ENCODE measurements around the gene SERPINB13.
A peak's percentile ranks its signal among the peaks of the same experiment; 100 is the strongest.

The SERPINB13 gene

DNA sequence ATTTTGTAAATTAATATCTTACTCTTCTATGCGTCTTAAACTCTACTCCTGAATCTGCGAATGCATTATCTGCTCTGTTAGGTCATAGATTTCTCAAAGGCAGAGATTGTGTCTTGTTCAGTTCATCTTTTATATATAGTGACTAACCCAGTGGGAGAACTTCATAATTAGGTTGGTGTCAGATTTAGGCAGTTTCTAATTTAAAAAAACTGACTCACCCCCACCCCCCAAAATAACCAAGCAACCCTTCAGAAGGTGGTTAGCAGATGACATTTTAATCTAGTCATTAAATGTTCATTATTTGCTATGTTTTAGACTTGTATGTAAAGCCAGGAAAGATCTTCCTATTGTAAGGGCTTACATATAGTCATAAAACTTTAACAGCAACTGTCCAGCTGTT lies 34.6 kb upstream of the SERPINB13 start:
- no peak overlapping the region for H3K4me3 ChIP-seq (ENCODE audit: low read length)
- TF ChIP-seq, protein P1, sequence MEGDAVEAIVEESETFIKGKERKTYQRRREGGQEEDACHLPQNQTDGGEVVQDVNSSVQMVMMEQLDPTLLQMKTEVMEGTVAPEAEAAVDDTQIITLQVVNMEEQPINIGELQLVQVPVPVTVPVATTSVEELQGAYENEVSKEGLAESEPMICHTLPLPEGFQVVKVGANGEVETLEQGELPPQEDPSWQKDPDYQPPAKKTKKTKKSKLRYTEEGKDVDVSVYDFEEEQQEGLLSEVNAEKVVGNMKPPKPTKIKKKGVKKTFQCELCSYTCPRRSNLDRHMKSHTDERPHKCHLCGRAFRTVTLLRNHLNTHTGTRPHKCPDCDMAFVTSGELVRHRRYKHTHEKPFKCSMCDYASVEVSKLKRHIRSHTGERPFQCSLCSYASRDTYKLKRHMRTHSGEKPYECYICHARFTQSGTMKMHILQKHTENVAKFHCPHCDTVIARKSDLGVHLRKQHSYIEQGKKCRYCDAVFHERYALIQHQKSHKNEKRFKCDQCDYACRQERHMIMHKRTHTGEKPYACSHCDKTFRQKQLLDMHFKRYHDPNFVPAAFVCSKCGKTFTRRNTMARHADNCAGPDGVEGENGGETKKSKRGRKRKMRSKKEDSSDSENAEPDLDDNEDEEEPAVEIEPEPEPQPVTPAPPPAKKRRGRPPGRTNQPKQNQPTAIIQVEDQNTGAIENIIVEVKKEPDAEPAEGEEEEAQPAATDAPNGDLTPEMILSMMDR (conservative IDR thresholded peaks at IDR 0.05; ENCODE audit: low read depth, low read length): no peak
- no peak for DNase-seq (ENCODE audit: low read depth)

DNA sequence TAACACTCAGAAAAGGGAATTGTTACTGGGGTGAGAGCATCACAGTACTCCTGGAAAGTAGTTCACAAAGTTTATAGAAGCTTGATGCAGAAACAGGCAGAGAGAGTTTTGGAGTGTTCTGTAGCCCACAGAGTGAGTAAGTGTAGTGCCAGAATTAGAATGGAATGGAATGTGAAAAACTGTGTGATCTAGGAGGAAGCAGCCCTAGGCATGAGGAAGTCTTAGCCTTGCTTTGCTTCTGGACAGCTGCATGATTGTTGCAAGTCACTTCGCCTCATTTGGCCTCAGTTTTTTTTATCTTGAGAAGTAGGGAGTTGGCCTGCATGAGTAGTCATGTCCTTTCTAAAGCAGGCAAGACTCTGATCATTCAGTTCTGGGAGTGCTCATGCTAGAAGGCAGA lies 34.1 kb upstream of the SERPINB13 start:
- TF ChIP-seq, protein P1 (conservative IDR thresholded peaks at IDR 0.05; ENCODE audit: low read depth, low read length): no peak
- DNase-seq (ENCODE audit: low read depth): peak; percentile 34
- no peak overlapping the region for H3K4me3 ChIP-seq (ENCODE audit: low read length)

DNA sequence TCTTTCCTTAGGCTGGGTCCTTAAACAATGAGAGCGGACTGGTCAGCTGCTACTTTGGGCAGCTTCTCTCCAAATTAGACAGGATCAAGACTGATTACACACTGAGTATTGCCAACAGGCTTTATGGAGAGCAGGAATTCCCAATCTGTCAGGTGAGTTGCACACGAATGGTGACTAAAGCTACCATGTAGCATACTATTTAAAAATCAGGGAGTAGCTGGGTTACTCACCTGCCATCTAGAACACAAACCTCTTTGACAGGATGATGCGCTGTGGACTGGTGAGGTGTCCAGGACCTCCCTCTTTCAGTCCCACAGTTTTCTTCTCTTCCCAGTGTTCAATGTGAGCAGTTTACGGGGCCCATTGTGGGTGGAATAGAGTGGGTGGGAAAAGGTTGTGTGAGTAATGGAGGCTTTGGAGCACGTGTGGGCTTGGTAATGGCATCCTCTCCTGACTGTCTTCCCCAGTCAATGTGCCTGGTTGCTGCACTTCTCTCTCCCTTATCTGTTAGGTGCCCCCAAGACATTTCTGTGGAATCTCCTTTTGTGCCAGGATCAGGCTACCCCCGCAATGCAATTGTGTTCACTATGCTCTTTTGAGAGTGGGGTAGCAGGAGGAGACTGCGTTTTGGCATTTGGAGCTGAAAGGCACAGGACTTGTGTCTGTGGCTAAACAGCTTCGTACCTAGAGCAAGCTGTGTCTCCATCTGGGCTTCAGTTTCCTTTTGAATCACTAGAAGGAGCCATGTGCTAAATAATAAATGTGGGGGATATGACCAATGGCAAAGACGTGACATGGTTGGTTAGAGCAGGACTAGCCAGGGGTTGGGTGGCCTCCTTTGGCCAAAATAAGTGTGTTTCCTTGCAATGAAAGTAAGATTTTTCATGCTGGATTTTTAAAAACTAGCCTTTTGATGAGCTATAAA lies 27.3 kb upstream of the SERPINB13 start:
- no peak for DNase-seq (ENCODE audit: low read depth)
- TF ChIP-seq, protein P1 (conservative IDR thresholded peaks at IDR 0.05; ENCODE audit: low read depth, low read length): no peak
- H3K4me3 ChIP-seq (ENCODE audit: low read length): no peak overlapping the region

DNA sequence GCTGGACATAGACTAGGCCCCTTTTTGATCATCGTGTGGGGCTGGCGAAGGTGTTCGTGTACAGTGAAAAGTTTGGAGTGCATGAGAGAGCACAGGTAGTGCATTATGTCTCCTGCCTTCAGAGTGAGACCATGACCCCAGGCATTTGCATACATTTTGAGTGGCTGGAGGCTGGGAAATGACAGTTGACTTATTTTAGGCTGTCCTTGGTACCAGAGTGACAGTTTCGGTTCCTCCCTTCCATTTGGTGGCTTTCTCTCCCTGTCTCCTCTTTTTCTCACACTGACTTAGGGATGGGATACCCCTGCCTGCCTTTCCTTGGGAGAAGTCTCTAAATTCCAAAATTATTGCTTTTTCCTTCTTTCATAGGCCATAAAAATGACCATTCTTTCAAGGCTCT lies 24.9 kb upstream of the SERPINB13 start:
- TF ChIP-seq, protein P1 (conservative IDR thresholded peaks at IDR 0.05; ENCODE audit: low read depth, low read length): no peak

DNA sequence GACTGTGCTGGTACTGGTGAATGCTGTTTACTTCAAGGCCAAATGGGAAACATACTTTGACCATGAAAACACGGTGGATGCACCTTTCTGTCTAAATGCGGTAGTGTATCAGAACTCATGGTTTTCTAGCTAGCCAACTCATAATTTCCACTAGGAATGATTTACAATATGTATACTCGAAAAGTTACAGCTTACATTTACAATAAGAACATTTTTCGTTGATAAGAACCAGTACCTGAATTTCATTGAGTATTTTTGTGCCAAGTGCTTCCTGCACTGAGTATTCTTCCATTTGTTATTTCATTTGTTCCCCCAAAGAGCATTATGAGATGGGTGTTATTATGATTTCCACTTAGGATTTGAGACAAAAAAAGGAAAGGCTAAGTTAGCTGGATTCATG lies 23.1 kb upstream of the SERPINB13 start:
- DNase-seq (ENCODE audit: low read depth): no peak
- TF ChIP-seq, protein P1 (conservative IDR thresholded peaks at IDR 0.05; ENCODE audit: low read depth, low read length): no peak
- no peak overlapping the region for H3K4me3 ChIP-seq (ENCODE audit: low read length)

More for the DNA sequence above, 24.9 kb upstream of the SERPINB13 start:
- H3K4me3 ChIP-seq (ENCODE audit: low read length): no peak overlapping the region
- DNase-seq (ENCODE audit: low read depth): no peak

DNA sequence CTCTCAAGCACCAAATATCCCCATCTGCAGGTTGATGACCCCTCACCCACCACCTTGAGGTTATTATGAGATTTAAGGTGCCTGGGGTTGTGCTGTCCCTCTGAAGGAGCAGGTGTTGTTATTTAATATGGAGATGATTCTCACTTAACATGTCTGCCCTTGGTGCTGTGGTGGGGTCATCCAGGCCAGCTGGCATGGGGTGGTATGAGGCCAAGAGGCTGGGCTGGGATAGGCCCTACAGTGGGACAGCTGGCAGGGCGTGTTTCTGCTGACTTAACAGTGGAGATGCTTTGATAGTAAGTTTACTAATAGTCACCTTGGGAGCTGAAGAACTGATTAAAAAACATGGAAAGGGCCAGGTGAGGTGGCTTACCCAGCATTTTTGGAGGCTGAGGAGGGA lies 22.6 kb upstream of the SERPINB13 start:
- TF ChIP-seq, protein P1 (conservative IDR thresholded peaks at IDR 0.05; ENCODE audit: low read depth, low read length): no peak
- DNase-seq (ENCODE audit: low read depth): no peak
- H3K4me3 ChIP-seq (ENCODE audit: low read length): no peak overlapping the region

DNA sequence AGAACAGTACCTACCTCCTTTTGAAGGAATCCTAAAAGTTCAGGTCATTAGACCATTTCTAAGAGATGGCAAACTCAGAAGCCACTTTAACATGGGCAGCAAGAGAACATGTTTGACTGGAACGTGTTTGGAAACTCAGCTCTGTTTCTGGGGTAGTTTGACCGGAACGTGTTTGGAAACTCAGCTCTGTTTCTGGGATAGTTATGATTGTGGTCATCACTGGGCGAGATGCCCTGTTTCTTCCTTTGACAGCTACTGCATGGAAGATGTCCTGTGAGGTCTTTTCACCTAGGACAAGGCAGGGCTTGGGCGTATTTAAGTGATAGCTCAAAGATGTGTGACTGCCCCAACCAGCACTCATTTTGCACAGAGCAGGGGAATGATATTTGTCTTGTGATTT lies 19.9 kb upstream of the SERPINB13 start:
- H3K4me3 ChIP-seq (ENCODE audit: low read length): no peak overlapping the region
- TF ChIP-seq, protein P1 (conservative IDR thresholded peaks at IDR 0.05; ENCODE audit: low read depth, low read length): no peak
- no peak for DNase-seq (ENCODE audit: low read depth)
